Fibroblast of mammary gland (primary cell): ENCODE data around the gene PTH2R.
"Not testable (repeated sequence)": the region's sequence is repeated elsewhere in the genome, so short reads cannot be mapped to it uniquely, and the experiment has no call there.

ENCODE experiments used
- DNase-seq: peaks from one replicate; pipeline ENCODE4 v3.0.0-alpha.2; 2010; ENCODE audit warnings: low read depth
- H3K4me3 ChIP-seq: 2 replicates; pipeline ENCODE4 v1.5.1; 2011; ENCODE audit warnings: low read depth, mild to moderate bottlenecking, low read length, moderate library complexity; ENCODE audit not compliant: control insufficient read depth
- CTCF ChIP-seq: conservative IDR thresholded peaks from 2 replicates; pipeline ENCODE4 v1.5.1; 2011; ENCODE audit warnings: low read depth, low read length, inconsistent platforms; ENCODE audit not compliant: control insufficient read depth, insufficient read depth

The PTH2R gene

GRCh38 chr2:208515099-208515498 lies 108.5 kb downstream of the PTH2R start:
- no peak for TF ChIP-seq CTCF
- H3K4me3 ChIP-seq = no peak overlapping the region
- DNase-seq = no peak

DNA sequence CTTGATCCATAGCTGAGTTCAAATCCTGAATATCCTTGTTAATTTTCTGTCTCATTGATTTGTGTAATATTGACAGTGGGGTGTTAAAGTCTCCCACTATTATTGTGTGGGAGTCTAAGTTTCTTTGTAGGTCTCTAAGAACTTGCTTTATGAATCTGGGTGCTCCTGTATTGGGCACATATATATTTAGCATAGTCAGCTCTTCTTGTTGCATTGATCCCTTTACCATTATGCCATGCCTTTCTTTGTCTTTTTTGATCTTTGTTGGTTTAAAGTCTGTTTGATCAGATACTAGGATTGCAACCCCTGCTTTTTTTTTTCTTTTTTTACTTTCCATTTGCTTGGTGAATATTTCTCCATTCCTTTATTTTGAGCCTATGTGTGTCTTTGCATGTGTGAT lies 116.5 kb downstream of the PTH2R start:
- not testable (repeated sequence) for DNase-seq, H3K4me3 ChIP-seq

DNA sequence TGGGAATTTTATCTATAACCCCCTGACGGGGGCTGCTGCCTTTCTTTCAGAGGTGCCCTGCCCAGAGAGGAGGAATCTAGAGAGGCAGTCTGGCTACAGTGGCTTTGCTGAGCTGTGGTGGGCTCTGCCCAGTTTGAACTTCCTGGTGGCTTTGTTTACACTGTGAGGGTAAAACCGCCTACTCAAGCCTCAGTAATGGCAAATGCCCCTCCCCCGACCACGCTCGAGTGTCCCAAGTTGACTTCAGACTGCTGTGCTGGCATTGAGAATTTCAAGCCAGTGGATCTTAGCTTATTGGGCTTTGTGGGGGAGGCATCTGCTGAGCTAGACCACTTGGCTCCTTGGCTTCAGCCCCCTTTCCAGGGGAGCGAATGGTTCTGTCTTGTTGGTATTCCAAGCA lies 118.6 kb downstream of the PTH2R start:
- not testable (repeated sequence) for DNase-seq, H3K4me3 ChIP-seq

GRCh38 chr2:208529796-208530195 lies 123.2 kb downstream of the PTH2R start:
- no peak overlapping the region for H3K4me3 ChIP-seq
- TF ChIP-seq CTCF = no peak
- no peak for DNase-seq

- TF ChIP-seq CTCF = no peak
- H3K4me3 ChIP-seq = no peak overlapping the region
- DNase-seq = no peak
These were observed 124.8 kb downstream of the PTH2R start for GRCh38 chr2:208531361-208531760.

- H3K4me3 ChIP-seq, DNase-seq: not testable (repeated sequence)
These were observed 129.0 kb downstream of the PTH2R start for GRCh38 chr2:208535578-208535977.

DNA sequence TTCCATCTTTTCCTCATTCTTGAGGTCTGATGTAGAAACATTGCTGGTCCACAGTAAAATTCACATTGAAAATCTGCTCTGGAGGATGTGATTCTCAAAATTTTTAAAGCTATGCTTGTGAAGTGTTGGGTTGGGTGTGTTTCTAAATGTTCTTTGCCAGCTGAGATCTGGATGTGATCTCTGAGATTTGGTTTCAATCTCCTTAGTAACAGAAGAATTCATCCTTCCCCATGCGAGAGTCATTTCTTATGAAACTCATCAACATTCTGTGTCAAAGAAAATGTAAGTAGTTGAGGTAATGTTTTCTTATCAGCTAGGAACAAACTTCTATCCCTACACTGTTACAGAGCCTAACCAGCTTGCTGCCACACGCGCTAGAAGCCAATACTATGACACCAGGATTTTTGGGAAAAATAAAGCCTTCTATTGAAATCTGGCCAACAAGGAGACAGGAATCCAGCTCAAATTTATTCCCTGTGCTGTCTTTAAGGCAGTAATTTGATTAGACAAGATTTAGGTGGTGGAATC lies 134.9 kb downstream of the PTH2R start:
- H3K4me3 ChIP-seq = no peak overlapping the region
- no peak for TF ChIP-seq CTCF
- no peak for DNase-seq

GRCh38 chr2:208541989-208542464 lies 135.4 kb downstream of the PTH2R start:
- no peak overlapping the region for H3K4me3 ChIP-seq
- DNase-seq = no peak
- TF ChIP-seq CTCF = no peak
